WTC11 (cell line): ENCODE results near the gene DDI2. TPM values are rescaled to one million over a fixed set of nuclear protein-coding genes. Genes with fewer than 3 reads are reported as not detected.

Experiments used
- ATAC-seq: fragments of 200-7000 bp; cut with Tn5 transposase; 2 replicates; pipeline ENCODE4 v1.10.0; 2021; ENCODE audit warnings: mild to moderate bottlenecking, moderate library complexity
- CTCF ChIA-PET: fragments of 300-600 bp; sonication (Branson Sonifier 250); formaldehyde crosslinking; loops from one replicate; lab custom pipeline; 2021; ENCODE audit warnings: antibody characterized with exemption; lab: Charles Lee
- POLR2A ChIA-PET: fragments of 350-600 bp; sonication (Branson Sonifier 250); formaldehyde crosslinking; loops from one replicate; lab custom pipeline; 2021; ENCODE audit warnings: antibody characterized with exemption; lab: Charles Lee
- DNase-seq: peaks from one replicate; pipeline ENCODE4 v3.0.0; 2021; ENCODE audit warnings: low spot score
- H3K27ac Mint-ChIP-seq: 2 replicates; pipeline ENCODE4 v1.8.0; 2021; ENCODE audit warnings: mixed read lengths
- H3K27me3 Mint-ChIP-seq: 2 replicates; pipeline ENCODE4 v1.8.0; 2021; ENCODE audit warnings: low read depth, mild to moderate bottlenecking, moderate library complexity, mixed read lengths
- H3K36me3 Mint-ChIP-seq: 2 replicates; pipeline ENCODE4 v1.8.0; 2021; ENCODE audit warnings: mixed read lengths
- H3K4me1 Mint-ChIP-seq: 2 replicates; pipeline ENCODE4 v1.8.0; 2022; ENCODE audit warnings: mixed read lengths
- H3K4me3 Mint-ChIP-seq: 2 replicates; pipeline ENCODE4 v1.8.0; 2021; ENCODE audit warnings: mild to moderate bottlenecking, moderate library complexity, mixed read lengths
- H3K9me3 Mint-ChIP-seq: 2 replicates; pipeline ENCODE4 v1.8.0; 2021; ENCODE audit warnings: mixed read lengths
- ATF1 ChIP-seq: sonication (generic); formaldehyde crosslinking; IDR thresholded peaks from 2 replicates; pipeline ENCODE4 v1.8.1; 2023; ENCODE audit warnings: mild to moderate bottlenecking, moderate library complexity, missing genetic modification reagents
- CREB1 ChIP-seq: sonication (generic); formaldehyde crosslinking; IDR thresholded peaks from 2 replicates; pipeline ENCODE4 v1.8.0; 2023; ENCODE audit warnings: mild to moderate bottlenecking, missing genetic modification reagents
- ELF4 ChIP-seq: sonication (generic); formaldehyde crosslinking; IDR thresholded peaks from 2 replicates; pipeline ENCODE4 v1.8.1; 2022; ENCODE audit warnings: low read depth, mild to moderate bottlenecking, moderate library complexity, missing genetic modification reagents
- EMX1 ChIP-seq: fragments of 250-450 bp; sonication (Bioruptor Pico); IDR thresholded peaks from 2 replicates; pipeline ENCODE4 v1.8.0; 2021; ENCODE audit warnings: mild to moderate bottlenecking
- ESRRA ChIP-seq: sonication (generic); formaldehyde crosslinking; IDR thresholded peaks from 2 replicates; pipeline ENCODE4 v1.8.1; 2022; ENCODE audit warnings: mild to moderate bottlenecking, missing genetic modification reagents, borderline replicate concordance
- ETV6 ChIP-seq: sonication (generic); formaldehyde crosslinking; IDR thresholded peaks from 2 replicates; pipeline ENCODE4 v1.8.1; 2022; ENCODE audit warnings: mild to moderate bottlenecking, missing genetic modification reagents
- FOXJ3 ChIP-seq: sonication (generic); formaldehyde crosslinking; IDR thresholded peaks from 2 replicates; pipeline ENCODE4 v1.9.0; 2021; ENCODE audit warnings: missing genetic modification reagents, mild to moderate bottlenecking, borderline replicate concordance
- KAT7 ChIP-seq: sonication (generic); formaldehyde crosslinking; IDR thresholded peaks from 2 replicates; pipeline ENCODE4 v1.8.1; 2023; ENCODE audit warnings: missing genetic modification reagents, mild to moderate bottlenecking, borderline replicate concordance
- NFYB ChIP-seq: sonication (generic); formaldehyde crosslinking; conservative IDR thresholded peaks from 2 replicates; pipeline ENCODE4 v1.8.0; 2022; ENCODE audit warnings: low read depth, missing genetic modification reagents
- NR2C2 ChIP-seq: sonication (generic); formaldehyde crosslinking; IDR thresholded peaks from 2 replicates; pipeline ENCODE4 v1.8.0; 2022; ENCODE audit warnings: mild to moderate bottlenecking, missing genetic modification reagents
- NR3C1 ChIP-seq: sonication (generic); formaldehyde crosslinking; conservative IDR thresholded peaks from 2 replicates; pipeline ENCODE4 v1.8.1; 2023; ENCODE audit warnings: low read depth, mild to moderate bottlenecking, missing genetic modification reagents
- SMAD4 ChIP-seq: sonication (generic); formaldehyde crosslinking; IDR thresholded peaks from 2 replicates; pipeline ENCODE4 v1.8.0; 2022; ENCODE audit warnings: mild to moderate bottlenecking, missing genetic modification reagents
- SP1 ChIP-seq: sonication (generic); formaldehyde crosslinking; conservative IDR thresholded peaks from 2 replicates; pipeline ENCODE4 v1.8.1; 2022; ENCODE audit warnings: missing genetic modification reagents
- TP53 ChIP-seq: sonication (generic); formaldehyde crosslinking; IDR thresholded peaks from 2 replicates; pipeline ENCODE4 v1.8.1; 2023; ENCODE audit warnings: mild to moderate bottlenecking, missing genetic modification reagents
- ZBTB21 ChIP-seq: sonication (generic); formaldehyde crosslinking; IDR thresholded peaks from 2 replicates; pipeline ENCODE4 v1.8.1; 2023; ENCODE audit warnings: mild to moderate bottlenecking, missing genetic modification reagents, borderline replicate concordance
- ZNF138 ChIP-seq: sonication (generic); formaldehyde crosslinking; conservative IDR thresholded peaks from 2 replicates; pipeline ENCODE4 v1.8.1; 2022; ENCODE audit warnings: mild to moderate bottlenecking, moderate library complexity, missing genetic modification reagents
- ZNF219 ChIP-seq: sonication (generic); formaldehyde crosslinking; IDR thresholded peaks from 2 replicates; pipeline ENCODE4 v1.8.0; 2023; ENCODE audit warnings: missing genetic modification reagents, mild to moderate bottlenecking, borderline replicate concordance
- ZNF317 ChIP-seq: sonication (generic); formaldehyde crosslinking; IDR thresholded peaks from 2 replicates; pipeline ENCODE4 v1.8.1; 2023; ENCODE audit warnings: low read depth, mild to moderate bottlenecking, moderate library complexity, missing genetic modification reagents, borderline replicate concordance
- ZNF671 ChIP-seq: fragments of 250-450 bp; sonication (Bioruptor Pico); IDR thresholded peaks from 2 replicates; pipeline ENCODE4 v1.8.0; 2021; ENCODE audit warnings: mild to moderate bottlenecking
- total RNA-seq: library from RNA; stranded (reverse); gene quantifications from 3 replicates; pipeline ENCODE4 v1.2.3, GENCODE V29; 2021
- TF ChIP-seq, protein P1 (sequence below): sonication (generic); formaldehyde crosslinking; IDR thresholded peaks from 2 replicates; pipeline ENCODE4 v1.8.1; 2023; ENCODE audit warnings: mild to moderate bottlenecking, missing genetic modification reagents, moderate library complexity
- TF ChIP-seq, protein P2 (sequence below): sonication (generic); formaldehyde crosslinking; conservative IDR thresholded peaks from 2 replicates; pipeline ENCODE4 v1.8.1; 2022; ENCODE audit warnings: mild to moderate bottlenecking, missing genetic modification reagents
- TF ChIP-seq, protein P3 (sequence below): sonication (generic); formaldehyde crosslinking; IDR thresholded peaks from 2 replicates; pipeline ENCODE4 v1.8.1; 2023; ENCODE audit warnings: mild to moderate bottlenecking, moderate library complexity, missing genetic modification reagents
- TF ChIP-seq, protein P4 (sequence below): fragments of 250-450 bp; sonication (Bioruptor Pico); IDR thresholded peaks from 2 replicates; pipeline ENCODE4 v1.9.0; 2021; ENCODE audit warnings: moderate library complexity, mild to moderate bottlenecking, inconsistent platforms, borderline replicate concordance
- TF ChIP-seq, protein P5 (sequence below): fragments of 200-600 bp; IDR thresholded peaks from 2 replicates; pipeline ENCODE4 v1.8.0; 2022; ENCODE audit warnings: antibody characterized with exemption
- TF ChIP-seq, protein P6 (sequence below): sonication (generic); formaldehyde crosslinking; IDR thresholded peaks from 2 replicates; pipeline ENCODE4 v1.8.1; 2022; ENCODE audit warnings: mild to moderate bottlenecking, moderate library complexity, missing genetic modification reagents

DDI2 gene
- total RNA-seq, 1 experiment from 2014 or later: 34.2 TPM

DNA sequence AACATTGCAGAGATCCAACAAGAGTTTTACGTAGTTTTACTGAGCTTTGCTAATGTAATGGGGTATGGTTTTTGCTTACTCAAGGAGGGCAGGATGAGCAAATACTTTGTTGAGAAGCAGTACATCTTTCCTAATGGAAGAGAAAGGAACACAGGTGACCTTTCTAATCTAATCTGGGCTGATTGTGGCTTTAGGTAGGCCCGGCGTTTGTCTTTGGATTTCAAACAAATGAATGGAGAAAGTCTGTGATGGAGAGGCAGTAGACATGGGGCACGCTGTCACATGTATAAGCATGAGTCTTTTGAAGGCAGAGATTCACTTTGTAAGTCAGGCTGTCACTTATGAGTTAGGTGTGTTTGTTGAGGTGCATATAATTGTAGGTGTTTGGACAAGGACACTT lies 68.6 kb downstream of the DDI2 start:
- ATAC-seq (no peak), DNase-seq (no peak)
- Mint-ChIP-seq H3K27me3 (no peaks in the 10 kb centered on the region; the same call in 1 of the 2 replicates), H3K4me3 (peak overlapping the region; percentile 83)
- POLR2A ChIA-PET: no interaction called here
- TF ChIP-seq ZNF138 (CRISPR knock-in tag) (no peak), ELF4 (CRISPR knock-in tag) (no peak), ATF1 (CRISPR knock-in tag) (no peak), FOXJ3 (CRISPR knock-in tag) (no peak), NR2C2 (CRISPR knock-in tag) (no peak), NR3C1 (no peak), ESRRA (CRISPR knock-in tag) (no peak), EMX1 (CRISPR knock-in tag) (no peak), ZBTB21 (CRISPR knock-in tag) (no peak), ZNF317 (no peak), NFYB (CRISPR knock-in tag) (no peak), ETV6 (CRISPR knock-in tag) (no peak), ZNF671 (no peak), SP1 (CRISPR knock-in tag) (no peak)
- TF ChIP-seq, protein P1, sequence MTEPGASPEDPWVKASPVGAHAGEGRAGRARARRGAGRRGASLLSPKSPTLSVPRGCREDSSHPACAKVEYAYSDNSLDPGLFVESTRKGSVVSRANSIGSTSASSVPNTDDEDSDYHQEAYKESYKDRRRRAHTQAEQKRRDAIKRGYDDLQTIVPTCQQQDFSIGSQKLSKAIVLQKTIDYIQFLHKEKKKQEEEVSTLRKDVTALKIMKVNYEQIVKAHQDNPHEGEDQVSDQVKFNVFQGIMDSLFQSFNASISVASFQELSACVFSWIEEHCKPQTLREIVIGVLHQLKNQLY (CRISPR knock-in tag): no peak
- TF ChIP-seq, protein P2, sequence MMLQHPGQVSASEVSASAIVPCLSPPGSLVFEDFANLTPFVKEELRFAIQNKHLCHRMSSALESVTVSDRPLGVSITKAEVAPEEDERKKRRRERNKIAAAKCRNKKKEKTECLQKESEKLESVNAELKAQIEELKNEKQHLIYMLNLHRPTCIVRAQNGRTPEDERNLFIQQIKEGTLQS: no peak
- TF ChIP-seq, protein P3, sequence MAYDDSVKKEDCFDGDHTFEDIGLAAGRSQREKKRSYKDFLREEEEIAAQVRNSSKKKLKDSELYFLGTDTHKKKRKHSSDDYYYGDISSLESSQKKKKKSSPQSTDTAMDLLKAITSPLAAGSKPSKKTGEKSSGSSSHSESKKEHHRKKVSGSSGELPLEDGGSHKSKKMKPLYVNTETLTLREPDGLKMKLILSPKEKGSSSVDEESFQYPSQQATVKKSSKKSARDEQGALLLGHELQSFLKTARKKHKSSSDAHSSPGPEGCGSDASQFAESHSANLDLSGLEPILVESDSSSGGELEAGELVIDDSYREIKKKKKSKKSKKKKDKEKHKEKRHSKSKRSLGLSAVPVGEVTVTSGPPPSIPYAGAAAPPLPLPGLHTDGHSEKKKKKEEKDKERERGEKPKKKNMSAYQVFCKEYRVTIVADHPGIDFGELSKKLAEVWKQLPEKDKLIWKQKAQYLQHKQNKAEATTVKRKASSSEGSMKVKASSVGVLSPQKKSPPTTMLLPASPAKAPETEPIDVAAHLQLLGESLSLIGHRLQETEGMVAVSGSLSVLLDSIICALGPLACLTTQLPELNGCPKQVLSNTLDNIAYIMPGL (CRISPR knock-in tag): no peak
- TF ChIP-seq, protein P4, sequence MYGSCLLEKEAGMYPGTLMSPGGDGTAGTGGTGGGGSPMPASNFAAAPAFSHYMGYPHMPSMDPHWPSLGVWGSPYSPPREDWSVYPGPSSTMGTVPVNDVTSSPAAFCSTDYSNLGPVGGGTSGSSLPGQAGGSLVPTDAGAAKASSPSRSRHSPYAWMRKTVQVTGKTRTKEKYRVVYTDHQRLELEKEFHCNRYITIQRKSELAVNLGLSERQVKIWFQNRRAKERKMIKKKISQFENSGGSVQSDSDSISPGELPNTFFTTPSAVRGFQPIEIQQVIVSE (CRISPR knock-in tag): no peak
- TF ChIP-seq, protein P5, sequence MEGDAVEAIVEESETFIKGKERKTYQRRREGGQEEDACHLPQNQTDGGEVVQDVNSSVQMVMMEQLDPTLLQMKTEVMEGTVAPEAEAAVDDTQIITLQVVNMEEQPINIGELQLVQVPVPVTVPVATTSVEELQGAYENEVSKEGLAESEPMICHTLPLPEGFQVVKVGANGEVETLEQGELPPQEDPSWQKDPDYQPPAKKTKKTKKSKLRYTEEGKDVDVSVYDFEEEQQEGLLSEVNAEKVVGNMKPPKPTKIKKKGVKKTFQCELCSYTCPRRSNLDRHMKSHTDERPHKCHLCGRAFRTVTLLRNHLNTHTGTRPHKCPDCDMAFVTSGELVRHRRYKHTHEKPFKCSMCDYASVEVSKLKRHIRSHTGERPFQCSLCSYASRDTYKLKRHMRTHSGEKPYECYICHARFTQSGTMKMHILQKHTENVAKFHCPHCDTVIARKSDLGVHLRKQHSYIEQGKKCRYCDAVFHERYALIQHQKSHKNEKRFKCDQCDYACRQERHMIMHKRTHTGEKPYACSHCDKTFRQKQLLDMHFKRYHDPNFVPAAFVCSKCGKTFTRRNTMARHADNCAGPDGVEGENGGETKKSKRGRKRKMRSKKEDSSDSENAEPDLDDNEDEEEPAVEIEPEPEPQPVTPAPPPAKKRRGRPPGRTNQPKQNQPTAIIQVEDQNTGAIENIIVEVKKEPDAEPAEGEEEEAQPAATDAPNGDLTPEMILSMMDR: no peak
- TF ChIP-seq, all 79 proteins: peak for 0
- Mint-ChIP-seq H3K9me3 (no peaks in the 10 kb centered on the region), H3K36me3 (no peaks in the 10 kb centered on the region), H3K4me1 (peaks cover 22% of the 10 kb centered on the region), H3K27ac (0 out of 2 replicates have a peak overlapping the region, but pooled peaks have one; percentile 33)
- CTCF ChIA-PET: interaction anchor here (1.4 kb wide), 1 partner anchor 11 kb away, joined by 3 read pairs; no protein-coding TSS in a partner anchor

DNA sequence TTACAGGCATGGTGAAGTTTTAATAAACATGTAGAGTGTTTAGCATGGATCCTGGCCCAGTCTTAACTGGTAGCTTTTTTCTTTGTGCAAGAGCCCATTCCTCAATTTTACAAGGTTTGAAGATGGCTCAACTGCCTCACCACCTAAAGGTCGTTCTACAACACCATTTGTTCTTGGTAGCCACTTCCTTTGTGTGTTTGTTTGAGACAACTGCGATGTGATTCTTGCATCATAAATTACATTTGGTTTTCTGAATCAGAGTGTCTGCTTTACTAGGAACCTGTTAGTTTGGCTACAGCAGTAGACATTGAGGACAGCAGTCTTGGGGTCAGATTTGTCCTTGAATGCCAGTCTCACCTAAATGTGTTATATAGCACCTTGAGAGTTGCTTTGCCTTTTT lies 70.2 kb downstream of the DDI2 start:
- CTCF ChIA-PET: interaction anchor here (0.8 kb wide), 1 partner anchor 94 kb away, joined by 3 read pairs; no protein-coding TSS in a partner anchor
- DNase-seq (no peak), ATAC-seq (no peak)
- no peaks in the 10 kb centered on the region for H3K36me3 Mint-ChIP-seq
- H3K27ac Mint-ChIP-seq: peak overlapping the region; percentile 4; the same call in 1 of the 2 replicates
- TF ChIP-seq TP53 (CRISPR knock-in tag) (no peak), ZNF219 (CRISPR knock-in tag) (no peak), KAT7 (no peak), CREB1 (no peak), SMAD4 (no peak)
- TF ChIP-seq, protein P6, sequence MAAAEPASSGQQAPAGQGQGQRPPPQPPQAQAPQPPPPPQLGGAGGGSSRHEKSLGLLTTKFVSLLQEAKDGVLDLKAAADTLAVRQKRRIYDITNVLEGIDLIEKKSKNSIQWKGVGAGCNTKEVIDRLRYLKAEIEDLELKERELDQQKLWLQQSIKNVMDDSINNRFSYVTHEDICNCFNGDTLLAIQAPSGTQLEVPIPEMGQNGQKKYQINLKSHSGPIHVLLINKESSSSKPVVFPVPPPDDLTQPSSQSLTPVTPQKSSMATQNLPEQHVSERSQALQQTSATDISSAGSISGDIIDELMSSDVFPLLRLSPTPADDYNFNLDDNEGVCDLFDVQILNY (CRISPR knock-in tag): no peak
- TF ChIP-seq, protein P1 (CRISPR knock-in tag): no peak
- POLR2A ChIA-PET: no interaction called here
- no peaks in the 10 kb centered on the region for H3K9me3 Mint-ChIP-seq
- no peak overlapping the region for H3K4me3 Mint-ChIP-seq
- H3K4me1 Mint-ChIP-seq: peaks cover 14% of the 10 kb centered on the region
- no peaks in the 10 kb centered on the region; the same call in 1 of the 2 replicates for H3K27me3 Mint-ChIP-seq
